K562 (cell line): ENCODE results near the gene VRK2. TPM values are rescaled to one million over a fixed set of nuclear protein-coding genes. Genes with fewer than 3 reads are reported as not detected.

ENCODE experiments used
- ATF1 ChIP-seq, 2 experiments: fragments of 450-650 bp in 1 of 2; IDR thresholded peaks; 2 replicates each; pipeline ENCODE4 v1.6.1; 2016; ENCODE audit warnings: missing compliant biosample characterization in 1 of 2, missing genetic modification characterization in 1 of 2
- CHD7 ChIP-seq: fragments of 200-600 bp; sonication (generic); IDR thresholded peaks from one replicate; pipeline ENCODE4 v1.6.1; 2012; ENCODE audit warnings: mild to moderate bottlenecking, low read depth, low read length, inconsistent platforms
- HCFC1 ChIP-seq: IDR thresholded peaks from 2 replicates; pipeline ENCODE4 v1.6.1; 2012; ENCODE audit warnings: low read depth, low read length, improper control_type of control experiment
- LCOR ChIP-seq: sonication (generic); formaldehyde crosslinking; IDR thresholded peaks from 2 replicates; pipeline ENCODE4 v1.8.0; 2022; ENCODE audit warnings: mild to moderate bottlenecking, missing genetic modification reagents
- MIER1 ChIP-seq: fragments of 450-650 bp; IDR thresholded peaks from 2 replicates; pipeline ENCODE4 v1.6.1; 2016; ENCODE audit warnings: antibody characterized with exemption, mild to moderate bottlenecking, low read depth
- NKRF ChIP-seq: fragments of 450-650 bp; IDR thresholded peaks from 2 replicates; pipeline ENCODE4 v1.6.1; 2016; ENCODE audit warnings: borderline replicate concordance
- ZFP36 ChIP-seq: fragments of 150-350 bp; IDR thresholded peaks from 2 replicates; pipeline ENCODE4 v1.6.1; 2018; ENCODE audit warnings: low read length, low read depth; ENCODE audit not compliant: partially characterized antibody
- polyA plus RNA-seq, 8 experiments: library from polyadenylated mRNA; depleted of rRNA in 4 of 8; stranded (reverse) in 5 of 8; unstranded in 3 of 8; fragments of >200 nt; fragmentation: Nextera tagmentation in 2 of 8; fragmentation: Illumina TruSeq in 1 of 8; extraction: Ambion mirVana in 2 of 8; extraction: Trizol in 1 of 8; gene quantifications; 2 replicates each; pipeline versions ENCODE4 v1.2.1 to v1.2.3, GENCODE V29; 2011 to 2014; ENCODE audit warnings: inconsistent platforms in 1 of 8, missing spikeins in 1 of 8
- total RNA-seq, 7 experiments: library from RNA; depleted of rRNA in 6 of 7; stranded (reverse); fragments of >200 nt in 6 of 7; fragmentation: Illumina TruSeq in 2 of 7; extraction: Trizol in 2 of 7; gene quantifications; 2 replicates each; pipeline versions ENCODE4 v1.2.1 to v1.2.3, GENCODE V29; 2011 to 2021; ENCODE audit warnings: low replicate concordance in 1 of 7

The VRK2 gene
- total and polyA plus RNA-seq, 9 of the 15 experiments (the other 6 are each of a cell fraction or from before 2014, with no cell fraction given) = 22.6 to 49.2 (median 36.2) TPM

GRCh38 chr2:58158481-58158880 lies 111.9 kb downstream of the VRK2 start (continued):
- TF ChIP-seq CHD7 (no peak), LCOR (CRISPR knock-in tag) (no peak), ZFP36 (no peak), ATF1 (CRISPR knock-in tag; IDR thresholded peaks at IDR 0.05) (no peak), ATF1 (tag; IDR thresholded peaks at IDR 0.05) (no peak), HCFC1 (no peak), NKRF (no peak), MIER1 (no peak)
